Testis (tissue), 2 donors: ENCODE results near the gene DDB1.

Experiments used
- CTCF ChIP-seq, 3 experiments: fragments of 450-650 bp in 2 of 3; fragments of 200-600 bp in 1 of 3; sonication (generic) in 1 of 3; IDR thresholded peaks; one replicate each; pipeline ENCODE4 v1.5.1; 2016 to 2019; ENCODE audit warnings: antibody characterized with exemption in 3 of 3, mild to moderate bottlenecking in 2 of 3, moderate library complexity in 1 of 3
- POLR2A ChIP-seq: fragments of 450-650 bp; IDR thresholded peaks from one replicate; pipeline ENCODE4 v1.6.1; 2017; ENCODE audit warnings: antibody characterized with exemption, mild to moderate bottlenecking, moderate library complexity

- TF ChIP-seq CTCF (IDR thresholded peaks at IDR 0.05) (no peak), POLR2A (no peak)
Measured at GRCh38 chr11:61290905-61291690, 41.8 kb downstream of the DDB1 start.
